BJ (cell line): ENCODE results near the gene FIBCD1. TPM values are rescaled to one million over a fixed set of nuclear protein-coding genes. Genes with fewer than 3 reads are reported as not detected.

Experiments
- CTCF ChIA-PET: fragments of 350-600 bp; formaldehyde crosslinking; extraction: SDS; loops from one replicate; lab custom pipeline; 2021; ENCODE audit warnings: antibody characterized with exemption, inconsistent platforms; lab: Yijun Ruan, JAX
- POLR2A ChIA-PET: fragments of 300-600 bp; sonication (Branson Sonifier 250); formaldehyde crosslinking; extraction: SDS; loops from one replicate; lab custom pipeline; 2021; ENCODE audit warnings: antibody characterized with exemption; lab: Charles Lee
- DNase-seq: peaks from one replicate; pipeline ENCODE4 v3.0.0-alpha.2; 2011; ENCODE audit warnings: low read depth
- H3K27me3 ChIP-seq: 2 replicates; pipeline ENCODE4 v1.6.0; 2011; ENCODE audit warnings: low read length; ENCODE audit not compliant: control insufficient read depth, insufficient read depth
- H3K36me3 ChIP-seq: 2 replicates; pipeline ENCODE4 v1.5.1; 2011; ENCODE audit warnings: low read length; ENCODE audit not compliant: control insufficient read depth, insufficient read depth
- H3K4me3 ChIP-seq: 2 replicates; pipeline ENCODE4 v1.5.1; 2011; ENCODE audit warnings: low read depth, mild to moderate bottlenecking, control low read depth, low read length
- CTCF ChIP-seq: IDR thresholded peaks from 2 replicates; pipeline ENCODE4 v1.5.1; 2011; ENCODE audit warnings: low read depth, mild to moderate bottlenecking, control low read depth, inconsistent platforms, low read length, moderate library complexity; ENCODE audit not compliant: insufficient read depth
- polyA plus RNA-seq: library from polyadenylated mRNA; depleted of rRNA; stranded (reverse); fragments of >200 nt; gene quantifications from 2 replicates; pipeline ENCODE4 v1.2.3, GENCODE V29; 2011

The FIBCD1 gene
- polyA plus RNA-seq, 1 experiment: 1.4 TPM

- POLR2A ChIA-PET: no interaction called here
- CTCF ChIA-PET: interaction anchor here (0.6 to 1.6 kb wide), 4 partner anchors 74 to 242 kb away, joined by 3 to 5 read pairs (median 4); no protein-coding TSS in a partner anchor
- DNase-seq: no peak
- TF ChIP-seq CTCF: no peak
- Histone ChIP-seq H3K4me3 (no peak overlapping the region), H3K27me3 (peaks cover 20% of the 10 kb centered on the region), H3K36me3 (no peaks in the 10 kb centered on the region)
Measured at GRCh38 chr9:130943221-130943620, 4.2 kb upstream of the FIBCD1 start.

DNA sequence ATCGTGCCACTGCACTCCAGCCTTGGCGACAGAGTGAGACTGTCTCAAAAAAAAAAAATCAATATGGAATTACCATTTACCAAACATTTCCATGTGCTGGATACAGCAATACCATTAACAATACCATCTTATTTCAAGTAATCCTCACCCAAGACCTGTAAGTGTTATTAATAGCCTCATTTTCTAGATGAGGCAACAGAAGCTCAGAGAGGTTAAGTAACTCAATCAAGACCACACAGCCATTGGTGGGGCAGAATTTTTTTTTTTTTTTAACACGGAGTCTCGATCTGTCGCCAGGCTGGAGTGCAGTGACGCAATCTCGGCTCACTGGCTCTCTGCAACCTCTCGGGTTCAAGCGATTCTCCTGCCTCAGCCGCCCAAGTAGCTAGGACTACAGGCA is 3.6 kb upstream of the FIBCD1 start:
- H3K27me3 ChIP-seq: peaks cover 20% of the 10 kb centered on the region
- no peak for TF ChIP-seq CTCF
- ChIA-PET POLR2A (no interaction called here), CTCF (interaction anchor here (0.8 to 1.6 kb wide), 5 partner anchors 11 to 242 kb away, joined by 3 to 7 read pairs (median 4); no protein-coding TSS in a partner anchor)
- no peak for DNase-seq
- H3K36me3 ChIP-seq: no peaks in the 10 kb centered on the region
- no peak overlapping the region for H3K4me3 ChIP-seq

- POLR2A ChIA-PET: no interaction called here
Measured at GRCh38 chr9:130942084-130942483, 3.0 kb upstream of the FIBCD1 start.

GRCh38 chr9:130940693-130941576 is 1.9 kb upstream of the FIBCD1 start:
- no peaks in the 10 kb centered on the region for H3K36me3 ChIP-seq
- CTCF ChIA-PET: interaction anchor here (1.0 to 1.6 kb wide), 2 partner anchors 57 to 71 kb away, joined by 3 to 5 read pairs; no protein-coding TSS in a partner anchor
- POLR2A ChIA-PET: no interaction called here
- peaks cover 18% of the 10 kb centered on the region for H3K27me3 ChIP-seq
- TF ChIP-seq CTCF: peak; percentile 85
- H3K4me3 ChIP-seq: no peak overlapping the region
- no peak for DNase-seq

More at GRCh38 chr9:130942084-130942483, 3.0 kb upstream of the FIBCD1 start:
- no peak for TF ChIP-seq CTCF
- DNase-seq: no peak
- H3K27me3 ChIP-seq: peaks cover 18% of the 10 kb centered on the region
- no peaks in the 10 kb centered on the region for H3K36me3 ChIP-seq
- no peak overlapping the region for H3K4me3 ChIP-seq
- CTCF ChIA-PET: interaction anchor here (0.6 to 1.6 kb wide), 5 partner anchors 12 to 262 kb away, joined by 3 to 7 read pairs (median 4); no protein-coding TSS in a partner anchor

DNA sequence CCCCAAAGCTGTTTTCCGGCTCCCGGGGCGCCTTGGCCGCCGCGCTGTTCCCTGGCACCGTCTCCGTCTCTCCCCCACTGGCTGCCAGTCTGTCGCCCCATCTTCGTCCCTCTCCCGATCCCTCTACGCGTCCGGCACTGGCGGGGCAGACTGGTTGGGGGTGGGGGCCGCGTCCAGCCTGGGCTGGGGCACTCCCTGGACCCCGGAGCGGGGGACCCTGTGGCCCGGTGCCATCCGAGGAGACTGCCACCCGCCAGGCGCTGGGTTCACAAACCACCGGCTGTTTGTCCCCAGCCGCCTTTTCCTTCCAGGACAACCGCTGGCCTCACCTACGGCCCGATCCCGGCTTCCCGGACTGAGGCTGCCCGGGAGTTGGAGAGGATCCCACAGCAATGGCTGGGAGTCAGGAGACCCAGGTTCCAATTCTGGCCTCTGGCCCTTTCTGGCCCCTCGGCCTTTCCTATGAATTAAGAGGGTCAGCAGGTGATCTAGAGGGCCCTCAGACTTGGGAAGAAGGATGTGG is 1.0 kb upstream of the FIBCD1 start:
- no peaks in the 10 kb centered on the region for H3K36me3 ChIP-seq

More for the DNA sequence above, 1.0 kb upstream of the FIBCD1 start:
- H3K4me3 ChIP-seq: no peak overlapping the region
- POLR2A ChIA-PET: no interaction called here
- DNase-seq: no peak
- CTCF ChIA-PET: interaction anchor here (0.5 to 1.4 kb wide), 3 partner anchors 12 to 165 kb away, joined by 3 to 6 read pairs (median 4); no protein-coding TSS in a partner anchor
- TF ChIP-seq CTCF: no peak
- H3K27me3 ChIP-seq: peaks cover 18% of the 10 kb centered on the region
